T-helper 22 cell (primary cell): ENCODE results near the gene PRSS27.
"Not testable (repeated sequence)": the region's sequence is repeated elsewhere in the genome, so short reads cannot be mapped to it uniquely, and the experiment has no call there.

ENCODE experiments used
- DNase-seq: peaks from one replicate; pipeline ENCODE4 v3.0.0-alpha.2; 2020; ENCODE audit warnings: low read depth

PRSS27 gene

DNA sequence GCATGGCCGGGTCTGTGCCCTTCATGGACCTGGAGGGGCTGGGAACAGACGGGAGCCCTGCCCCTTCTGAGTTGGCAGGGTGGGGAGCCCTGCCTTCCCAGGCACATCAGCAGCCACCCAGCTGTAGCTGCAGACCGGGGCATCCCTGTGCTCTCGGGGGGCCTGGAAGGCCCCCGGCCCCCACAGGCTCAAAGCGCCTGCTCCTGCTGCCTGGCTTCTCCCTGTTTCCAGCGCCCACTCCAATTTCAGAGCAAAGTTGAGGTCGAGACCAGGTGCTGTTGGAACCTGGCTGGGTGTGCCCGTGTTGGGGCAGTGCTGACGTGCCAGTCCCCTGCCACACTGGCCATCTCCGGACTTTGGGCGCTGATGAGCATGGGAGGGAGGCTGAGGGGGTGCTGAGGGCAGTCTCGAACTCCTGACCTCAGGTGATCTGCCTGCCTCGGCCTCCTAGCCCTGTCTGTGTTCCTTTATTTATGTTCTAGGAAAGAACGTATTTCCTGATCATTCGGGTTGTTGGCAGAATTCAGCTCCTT lies 4.9 kb upstream of the PRSS27 start:
- no peak for DNase-seq

DNA sequence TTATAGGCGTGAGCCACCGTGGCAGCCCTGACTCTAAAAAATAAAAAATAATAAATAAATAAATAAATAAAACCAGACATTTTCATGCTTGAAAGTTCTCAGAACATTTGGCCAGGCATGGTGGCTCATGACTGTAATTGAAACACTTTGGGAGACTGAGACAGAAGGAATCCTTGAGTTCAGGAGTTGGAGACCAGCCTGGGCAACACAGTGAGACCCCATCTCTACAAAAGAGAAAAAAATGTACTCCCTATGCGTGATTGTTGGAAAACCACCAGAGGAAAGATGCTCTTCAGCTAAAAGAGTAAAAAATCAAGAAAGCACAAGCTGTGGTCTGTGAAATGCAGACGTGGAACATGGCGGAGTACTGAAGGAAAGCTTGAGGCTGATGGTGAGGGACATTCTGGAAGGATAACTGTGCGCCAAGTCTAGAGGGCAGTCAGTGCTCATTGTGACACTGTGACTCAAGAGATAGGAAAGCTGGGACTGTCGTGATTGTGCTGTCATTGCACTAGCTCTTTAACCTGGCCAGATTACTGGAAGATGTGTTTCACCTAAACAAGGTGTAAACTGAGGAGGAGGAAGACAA lies 4.2 kb upstream of the PRSS27 start:
- no peak for DNase-seq

DNA sequence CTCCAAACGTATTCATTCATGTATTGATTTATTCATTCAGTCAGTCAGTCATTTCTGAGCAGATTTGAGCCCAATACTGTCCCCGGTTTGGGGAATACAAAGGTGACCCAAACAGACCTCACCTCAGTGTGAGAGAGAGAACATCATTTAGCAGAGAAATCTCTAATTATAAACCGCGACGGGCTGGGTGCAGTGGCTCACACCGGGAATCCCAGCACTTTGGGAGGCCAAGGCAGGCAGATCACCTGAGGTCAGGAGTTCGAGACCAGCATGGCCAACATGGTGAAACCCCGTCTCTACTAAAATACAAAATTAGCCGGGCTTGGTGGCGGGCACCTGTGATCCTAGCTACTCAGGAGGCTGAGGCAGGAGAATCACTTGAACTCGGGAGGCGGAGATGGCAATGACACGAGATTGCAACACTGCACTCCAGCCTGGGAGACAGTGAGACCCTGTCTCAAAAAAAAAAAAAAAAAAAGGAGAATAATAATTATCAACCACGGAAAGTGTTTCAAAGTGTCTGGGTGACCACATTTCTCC lies 1.7 kb upstream of the PRSS27 start:
- not testable (repeated sequence) for DNase-seq

GRCh38 chr16:2720719-2721633 lies 952 bp upstream of the PRSS27 start:
- peak; percentile 80 for DNase-seq

DNA sequence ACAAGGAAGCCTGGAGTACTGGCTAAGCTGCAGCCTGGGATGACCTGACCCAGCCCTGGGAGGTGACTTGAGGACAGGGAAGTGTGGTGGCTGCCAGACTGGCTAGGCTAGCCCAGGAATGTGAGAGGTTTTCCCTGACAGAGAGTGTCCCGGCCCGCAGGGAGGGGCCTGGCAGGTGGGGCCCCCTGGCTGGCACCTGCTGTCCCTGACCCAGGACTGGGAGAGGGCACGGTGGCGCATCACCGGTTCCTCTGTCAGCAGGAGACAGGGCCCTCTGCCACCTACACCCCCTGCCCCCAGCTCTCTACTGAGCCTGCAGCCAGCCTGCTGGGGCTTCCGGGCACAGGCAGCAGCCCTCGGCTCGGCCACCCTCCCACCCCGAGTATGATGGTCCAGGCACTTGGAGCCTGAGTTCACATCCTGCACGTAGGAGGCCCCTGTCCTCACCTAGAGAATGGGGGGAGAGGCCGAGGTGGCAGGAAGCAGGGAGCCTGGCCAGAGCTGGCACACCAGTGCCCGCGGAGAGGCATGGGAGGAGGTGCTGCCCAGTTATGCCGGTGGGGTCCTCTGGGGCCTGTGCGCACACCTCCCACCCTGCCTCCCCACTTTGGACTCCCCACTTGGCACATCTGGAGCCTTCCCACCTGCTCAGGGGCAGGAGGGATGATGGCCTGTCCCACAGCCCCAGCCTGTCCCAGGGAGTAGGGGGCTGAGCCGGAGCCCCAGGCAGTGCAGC lies 528 bp downstream of the PRSS27 start:
- DNase-seq = no peak

- no peak for DNase-seq
Observed at GRCh38 chr16:2717383-2718263, 2.4 kb downstream of the PRSS27 start.

GRCh38 chr16:2716948-2717347 lies 3.1 kb downstream of the PRSS27 start:
- DNase-seq = no peak

GRCh38 chr16:2715966-2716885 lies 3.8 kb downstream of the PRSS27 start:
- no peak for DNase-seq

DNA sequence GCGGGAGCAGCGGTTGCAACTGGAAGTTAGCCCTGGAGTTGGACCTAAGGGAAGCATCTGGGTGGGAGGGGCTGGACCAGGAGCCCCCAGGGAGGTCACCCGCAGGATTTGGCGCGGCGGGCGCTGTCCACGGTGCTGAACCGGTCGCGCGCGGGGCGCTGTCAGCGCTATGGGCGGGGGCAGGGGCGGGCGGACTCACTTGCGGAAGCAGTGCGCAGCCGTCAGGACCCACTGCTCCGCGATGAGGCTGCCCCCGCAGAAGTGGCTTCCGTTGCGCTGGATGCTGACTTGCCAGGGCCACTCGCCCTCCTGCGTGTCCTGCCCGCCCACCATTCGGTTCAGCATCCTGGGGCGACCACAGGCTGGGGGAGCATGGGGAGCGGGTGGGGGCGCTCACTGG lies 4.5 kb downstream of the PRSS27 start:
- DNase-seq = peak; percentile 62

DNA sequence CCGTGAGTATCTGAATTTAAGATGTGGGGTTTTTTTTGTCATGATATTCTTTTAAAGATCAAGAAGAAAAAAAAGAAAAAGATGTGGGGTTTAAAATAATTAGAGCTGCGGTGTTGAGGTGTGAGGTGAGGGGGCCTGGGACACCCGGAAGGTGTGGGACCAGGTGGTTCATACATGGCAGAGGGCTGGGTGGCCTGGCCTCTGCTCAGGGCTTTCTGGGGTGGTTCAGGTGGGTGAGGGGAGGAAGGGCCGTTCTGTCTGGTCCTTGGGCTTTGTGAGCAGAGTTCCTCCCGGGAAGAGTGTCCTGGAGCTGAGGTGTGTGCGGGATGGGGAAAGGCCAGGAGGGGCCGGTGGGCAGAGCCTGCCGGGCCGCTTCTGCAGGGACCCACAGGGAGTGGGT lies 5.0 kb downstream of the PRSS27 start:
- no peak for DNase-seq

DNA sequence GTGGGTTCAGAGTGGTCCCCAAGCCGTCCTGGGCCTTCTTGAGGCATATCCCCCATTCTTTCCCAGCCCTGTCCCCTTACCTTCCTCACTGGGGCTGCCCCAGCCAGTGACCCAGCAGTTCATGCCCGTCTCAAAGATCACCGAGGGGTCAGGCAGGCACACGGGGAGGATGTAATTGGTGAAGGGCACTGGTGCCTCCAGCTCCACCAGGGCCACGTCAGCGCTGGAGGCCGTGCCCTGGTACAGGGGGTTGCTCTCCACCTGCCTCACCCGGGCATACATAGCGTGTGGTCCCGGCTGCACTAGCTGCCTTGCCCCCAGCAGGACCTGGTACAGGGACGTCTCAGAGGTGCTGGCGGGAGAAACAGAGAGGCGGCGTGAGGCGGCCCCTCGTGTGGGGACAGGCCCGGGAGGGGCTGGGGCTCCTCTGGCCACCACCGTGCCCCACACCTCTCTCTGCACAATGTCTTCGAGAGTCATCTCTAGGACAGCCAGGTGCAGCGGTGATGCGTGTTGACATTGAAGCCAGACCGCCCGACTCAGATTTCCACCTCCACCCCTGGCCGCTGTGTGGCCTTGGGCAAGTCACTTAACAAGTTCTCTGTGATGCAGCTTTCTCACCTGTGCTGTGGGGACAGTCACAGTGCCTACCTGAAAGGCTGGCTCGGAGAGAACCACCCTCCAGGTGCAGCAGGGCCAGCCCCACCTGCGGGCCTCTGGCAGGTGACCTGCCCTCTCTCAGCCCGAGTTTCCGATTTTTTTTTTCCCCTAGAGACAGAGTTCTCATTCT lies 5.8 kb downstream of the PRSS27 start:
- no peak for DNase-seq

- DNase-seq = no peak
Observed at GRCh38 chr16:2713523-2713922, 6.5 kb downstream of the PRSS27 start.

GRCh38 chr16:2712546-2712945 lies 7.5 kb downstream of the PRSS27 start:
- DNase-seq = no peak

DNA sequence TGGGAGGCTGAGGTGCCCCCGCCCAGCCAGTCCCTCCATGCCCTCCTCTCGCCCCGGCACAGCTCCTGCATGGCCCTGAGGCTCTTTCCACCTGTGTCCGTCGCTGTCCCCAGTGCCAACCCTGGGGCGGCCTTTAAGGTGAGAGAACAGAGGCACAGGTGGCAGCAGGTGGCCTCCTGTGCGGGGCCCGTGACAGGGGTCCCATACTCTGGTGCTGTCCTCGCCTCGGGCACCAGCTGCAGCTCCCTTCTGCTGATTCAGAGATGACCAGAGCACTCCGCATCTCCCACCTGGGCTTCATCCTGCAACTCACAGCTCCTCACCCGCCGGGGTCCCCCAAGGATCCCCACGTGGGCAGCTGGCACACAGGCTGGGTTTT lies 8.0 kb downstream of the PRSS27 start:
- no peak for DNase-seq

DNA sequence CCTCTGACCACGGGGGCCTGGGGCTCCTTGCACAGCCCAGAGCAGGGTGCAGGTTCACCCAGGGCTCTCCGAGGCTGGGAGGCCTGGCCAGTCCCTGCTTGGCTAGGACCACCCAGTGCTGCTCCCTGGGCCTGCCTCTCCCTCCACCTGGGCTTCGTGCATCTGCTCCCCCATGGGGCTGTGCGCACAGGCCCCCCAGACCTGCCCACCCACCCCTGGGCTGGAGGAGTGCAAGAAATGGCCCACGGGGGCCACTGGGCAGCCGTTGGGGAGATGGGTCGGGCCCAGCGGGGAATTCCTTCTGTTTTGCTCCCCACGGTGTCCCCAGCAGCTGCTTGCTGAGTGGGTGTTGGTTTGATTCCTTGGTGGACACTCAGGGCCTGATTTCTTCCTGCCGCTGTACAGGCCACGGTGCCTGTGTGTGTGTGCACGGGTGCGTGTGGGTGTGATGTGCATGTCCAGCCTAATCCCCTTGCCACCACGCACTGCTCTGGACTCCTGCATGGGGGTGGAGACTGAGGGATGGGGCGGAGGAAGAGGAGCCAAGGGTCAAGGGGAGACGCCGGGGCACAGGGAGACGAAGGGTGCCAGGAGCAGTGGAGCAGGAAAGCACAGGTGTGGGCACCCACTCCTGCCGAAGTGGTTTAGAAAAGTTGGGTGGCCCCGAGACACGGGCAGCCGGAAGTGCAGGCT lies 8.5 kb downstream of the PRSS27 start:
- no peak for DNase-seq

DNA sequence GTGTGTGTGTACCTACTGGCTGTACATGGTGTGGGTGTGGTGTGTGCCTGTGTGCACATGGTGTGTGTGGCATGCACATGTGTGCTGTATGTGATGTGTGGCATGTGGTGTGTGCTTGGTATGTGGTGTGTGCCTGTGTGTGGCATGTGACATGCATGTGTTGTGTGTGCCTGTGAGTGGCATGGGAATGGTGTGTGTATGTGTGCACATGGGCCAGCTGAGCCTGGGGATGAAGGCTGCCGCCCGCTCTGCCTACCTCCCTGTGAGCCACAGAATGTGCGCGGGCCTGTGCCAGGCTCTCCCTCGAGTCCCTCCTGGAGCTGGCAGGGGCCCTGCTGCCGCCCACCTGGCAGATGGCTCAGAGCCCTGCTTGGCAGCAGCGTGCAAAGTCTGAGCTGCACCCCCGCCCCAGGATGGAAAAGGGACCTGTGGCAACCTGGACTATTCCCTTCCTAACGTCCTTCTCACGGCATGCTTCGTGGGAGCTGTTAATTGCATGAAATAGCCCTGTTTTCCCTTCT lies 9.3 kb downstream of the PRSS27 start:
- no peak for DNase-seq

GRCh38 chr16:2710021-2710710 lies 9.9 kb downstream of the PRSS27 start:
- DNase-seq = no peak

- no peak for DNase-seq
Observed at GRCh38 chr16:2709588-2709984, 10.4 kb downstream of the PRSS27 start.
